GM12874 (cell line): Measurements from ENCODE around the gene CHCHD6.

Source experiments
- TF ChIP-seq, protein P1 (sequence below): IDR thresholded peaks from 2 replicates; pipeline ENCODE4 v1.5.1; 2011; ENCODE audit warnings: low read depth, mild to moderate bottlenecking, control low read depth, low read length, moderate library complexity; ENCODE audit not compliant: insufficient read depth

Gene CHCHD6

DNA sequence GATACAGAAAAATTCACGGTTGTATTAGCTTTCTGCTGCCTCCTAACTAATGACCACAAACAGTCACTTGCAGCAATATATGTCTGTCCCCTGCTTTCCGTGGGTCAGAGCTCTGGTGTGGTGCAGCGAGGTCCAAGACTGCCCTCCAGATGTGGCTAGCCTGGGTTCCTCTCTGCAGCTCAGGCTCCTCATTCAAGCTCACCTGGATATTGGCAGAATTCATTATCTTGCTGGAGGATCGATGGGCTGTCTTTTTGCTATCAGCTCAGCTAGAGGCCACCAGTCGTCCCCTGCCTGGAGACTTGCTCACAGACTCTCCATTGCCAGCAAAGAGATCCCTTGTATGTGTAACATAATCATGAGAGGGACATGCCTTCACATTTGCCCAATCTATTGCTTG is 266.1 kb downstream of the CHCHD6 start:
- TF ChIP-seq, protein P1, sequence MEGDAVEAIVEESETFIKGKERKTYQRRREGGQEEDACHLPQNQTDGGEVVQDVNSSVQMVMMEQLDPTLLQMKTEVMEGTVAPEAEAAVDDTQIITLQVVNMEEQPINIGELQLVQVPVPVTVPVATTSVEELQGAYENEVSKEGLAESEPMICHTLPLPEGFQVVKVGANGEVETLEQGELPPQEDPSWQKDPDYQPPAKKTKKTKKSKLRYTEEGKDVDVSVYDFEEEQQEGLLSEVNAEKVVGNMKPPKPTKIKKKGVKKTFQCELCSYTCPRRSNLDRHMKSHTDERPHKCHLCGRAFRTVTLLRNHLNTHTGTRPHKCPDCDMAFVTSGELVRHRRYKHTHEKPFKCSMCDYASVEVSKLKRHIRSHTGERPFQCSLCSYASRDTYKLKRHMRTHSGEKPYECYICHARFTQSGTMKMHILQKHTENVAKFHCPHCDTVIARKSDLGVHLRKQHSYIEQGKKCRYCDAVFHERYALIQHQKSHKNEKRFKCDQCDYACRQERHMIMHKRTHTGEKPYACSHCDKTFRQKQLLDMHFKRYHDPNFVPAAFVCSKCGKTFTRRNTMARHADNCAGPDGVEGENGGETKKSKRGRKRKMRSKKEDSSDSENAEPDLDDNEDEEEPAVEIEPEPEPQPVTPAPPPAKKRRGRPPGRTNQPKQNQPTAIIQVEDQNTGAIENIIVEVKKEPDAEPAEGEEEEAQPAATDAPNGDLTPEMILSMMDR: no peak

DNA sequence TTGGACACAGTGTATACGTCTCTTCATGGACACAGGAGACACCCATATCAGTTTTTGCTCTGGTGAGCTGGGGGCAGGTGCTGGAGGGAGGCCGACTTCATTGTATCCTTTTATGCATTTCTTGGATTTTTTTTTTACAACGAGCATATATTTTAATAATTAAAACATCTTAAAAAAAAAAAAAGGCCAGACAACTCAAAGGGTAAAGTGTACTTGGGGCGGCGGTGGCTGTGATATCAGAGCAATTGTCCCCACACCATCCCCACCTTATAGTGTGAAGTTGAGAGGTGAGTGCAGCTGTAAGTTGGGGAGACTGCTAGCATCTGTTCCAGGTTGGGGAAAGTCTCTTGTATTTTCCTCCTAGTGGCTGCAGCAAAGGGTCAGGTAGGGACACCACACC is 266.9 kb downstream of the CHCHD6 start:
- TF ChIP-seq, protein P1: no peak

DNA sequence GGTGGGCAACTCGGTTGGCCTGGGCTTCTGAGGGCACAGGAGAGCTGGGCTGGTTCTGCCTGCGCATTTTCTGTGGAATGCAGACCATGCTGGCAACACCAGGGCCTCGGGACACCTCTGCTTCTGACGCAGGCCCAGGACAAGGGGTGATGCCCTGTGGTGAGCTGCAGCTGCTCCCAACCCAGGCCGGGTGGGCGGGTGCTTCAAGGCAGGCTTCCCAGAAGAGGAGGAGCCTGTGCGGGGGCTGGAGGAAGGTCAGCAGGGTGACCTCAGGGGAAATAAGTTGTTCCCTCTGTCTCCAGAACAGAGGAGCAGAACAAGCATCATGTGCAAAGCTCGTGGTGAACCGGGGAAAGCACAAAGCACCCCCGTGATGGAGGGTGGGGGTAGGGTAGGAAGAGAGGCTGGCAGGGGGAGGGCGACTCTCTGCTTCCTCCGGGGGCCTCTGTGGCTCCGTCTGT is 267.9 kb downstream of the CHCHD6 start:
- TF ChIP-seq, protein P1: no peak

DNA sequence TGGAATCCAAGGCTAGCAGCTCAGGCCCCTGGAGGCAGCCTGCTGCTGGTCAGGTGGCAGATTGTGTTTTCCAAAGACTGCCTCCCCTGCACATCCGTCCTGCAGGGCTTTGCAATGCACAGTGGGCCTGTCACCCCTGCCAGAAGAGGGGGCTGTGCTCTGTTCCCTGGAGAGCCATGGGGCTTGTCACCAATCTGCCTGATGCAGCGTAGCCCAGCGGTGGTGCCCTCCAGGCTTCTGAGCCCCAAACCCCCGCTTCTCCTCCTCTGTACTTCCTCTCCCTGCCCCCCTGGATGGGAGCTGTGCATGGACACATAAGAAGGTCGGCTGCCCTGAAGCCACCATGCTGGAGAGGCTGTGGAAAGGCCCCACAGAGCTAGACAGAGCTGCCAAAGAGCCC is 268.8 kb downstream of the CHCHD6 start:
- TF ChIP-seq, protein P1: no peak

DNA sequence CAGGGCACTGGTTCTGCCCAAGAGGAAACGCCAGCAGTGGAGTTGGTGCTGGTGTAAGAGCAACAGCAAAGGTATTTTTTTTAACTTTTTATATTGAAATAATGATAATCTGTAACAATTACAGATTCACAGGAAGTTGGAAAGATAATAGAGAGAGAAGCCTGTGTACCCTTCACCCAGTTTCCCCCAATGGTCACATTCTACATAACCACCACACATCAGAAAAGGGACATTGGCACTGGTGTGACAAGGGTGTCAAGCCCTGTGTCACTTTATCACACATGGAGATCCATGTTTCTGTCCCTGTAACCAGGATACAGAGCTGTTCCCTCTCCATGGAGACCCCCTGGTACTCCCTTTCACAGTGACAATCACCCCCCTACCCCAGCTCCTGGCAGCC is 269.8 kb downstream of the CHCHD6 start:
- TF ChIP-seq, protein P1: no peak

DNA sequence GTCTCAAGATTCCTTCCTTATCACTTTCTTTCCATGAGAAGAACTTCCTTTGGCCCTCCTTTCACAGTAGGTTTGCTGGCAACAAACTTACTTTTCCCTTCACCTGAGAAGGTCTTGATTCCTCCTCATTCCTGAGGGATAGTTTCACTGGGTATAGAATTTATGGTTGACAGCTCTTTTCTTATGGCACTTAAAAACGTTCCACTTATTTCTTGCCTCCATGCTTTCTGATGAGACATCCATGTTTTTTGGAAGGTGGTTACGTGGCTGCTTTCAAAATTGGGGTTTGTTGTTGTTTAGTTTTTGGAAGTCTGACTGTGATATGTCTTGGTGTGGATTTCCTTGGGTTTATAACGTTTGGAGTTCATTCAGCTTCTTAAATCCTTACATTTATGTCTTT is 270.7 kb downstream of the CHCHD6 start:
- TF ChIP-seq, protein P1: no peak

DNA sequence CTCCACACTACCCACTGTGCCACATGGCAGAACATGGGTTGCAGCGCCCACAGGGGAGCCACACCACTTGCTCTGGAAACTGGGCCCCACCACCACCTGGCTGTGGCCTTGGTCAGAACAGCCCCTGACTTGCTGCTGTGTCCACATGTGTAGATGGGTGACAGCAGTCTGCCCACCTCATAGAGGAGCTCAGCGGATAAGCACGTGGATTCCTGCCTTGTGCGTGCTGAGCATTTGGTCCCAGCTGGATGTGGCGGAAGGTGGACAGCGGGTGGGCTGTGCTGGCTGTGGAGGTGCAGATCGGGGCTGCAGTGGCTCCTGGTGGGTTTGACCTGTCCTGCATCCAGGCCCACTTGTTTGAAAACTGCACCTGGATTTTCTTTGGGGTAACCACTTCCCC is 272.9 kb downstream of the CHCHD6 start:
- TF ChIP-seq, protein P1: no peak

DNA sequence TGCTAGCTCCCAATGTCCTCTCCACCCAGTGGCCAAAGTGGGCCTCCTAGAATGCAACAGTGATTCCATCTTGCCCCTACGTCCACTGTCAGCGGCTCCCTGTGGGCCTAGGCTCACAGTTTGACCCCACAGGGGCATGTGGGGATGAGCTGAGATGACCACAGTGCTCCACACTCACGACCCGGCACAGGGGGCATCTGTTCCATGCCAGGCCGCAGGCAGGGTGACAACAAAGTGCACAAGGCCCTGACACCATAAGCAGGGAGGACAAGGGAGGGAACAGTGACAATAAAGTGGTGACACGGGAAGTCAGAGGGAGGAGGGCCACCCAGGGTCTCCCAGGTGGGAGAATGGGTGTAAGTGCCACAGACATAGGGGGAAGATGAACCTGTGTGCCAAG is 273.8 kb downstream of the CHCHD6 start:
- TF ChIP-seq, protein P1: no peak
